ENCODE results near the gene ITPRIP. TPM values are rescaled to one million over a fixed set of nuclear protein-coding genes. Genes with fewer than 3 reads are reported as not detected.

Gene ITPRIP
- total and polyA plus RNA-seq, 2 donors (not counting 1 experiment from before 2014, with no cell fraction given): 6.8 to 18.8 TPM

DNA sequence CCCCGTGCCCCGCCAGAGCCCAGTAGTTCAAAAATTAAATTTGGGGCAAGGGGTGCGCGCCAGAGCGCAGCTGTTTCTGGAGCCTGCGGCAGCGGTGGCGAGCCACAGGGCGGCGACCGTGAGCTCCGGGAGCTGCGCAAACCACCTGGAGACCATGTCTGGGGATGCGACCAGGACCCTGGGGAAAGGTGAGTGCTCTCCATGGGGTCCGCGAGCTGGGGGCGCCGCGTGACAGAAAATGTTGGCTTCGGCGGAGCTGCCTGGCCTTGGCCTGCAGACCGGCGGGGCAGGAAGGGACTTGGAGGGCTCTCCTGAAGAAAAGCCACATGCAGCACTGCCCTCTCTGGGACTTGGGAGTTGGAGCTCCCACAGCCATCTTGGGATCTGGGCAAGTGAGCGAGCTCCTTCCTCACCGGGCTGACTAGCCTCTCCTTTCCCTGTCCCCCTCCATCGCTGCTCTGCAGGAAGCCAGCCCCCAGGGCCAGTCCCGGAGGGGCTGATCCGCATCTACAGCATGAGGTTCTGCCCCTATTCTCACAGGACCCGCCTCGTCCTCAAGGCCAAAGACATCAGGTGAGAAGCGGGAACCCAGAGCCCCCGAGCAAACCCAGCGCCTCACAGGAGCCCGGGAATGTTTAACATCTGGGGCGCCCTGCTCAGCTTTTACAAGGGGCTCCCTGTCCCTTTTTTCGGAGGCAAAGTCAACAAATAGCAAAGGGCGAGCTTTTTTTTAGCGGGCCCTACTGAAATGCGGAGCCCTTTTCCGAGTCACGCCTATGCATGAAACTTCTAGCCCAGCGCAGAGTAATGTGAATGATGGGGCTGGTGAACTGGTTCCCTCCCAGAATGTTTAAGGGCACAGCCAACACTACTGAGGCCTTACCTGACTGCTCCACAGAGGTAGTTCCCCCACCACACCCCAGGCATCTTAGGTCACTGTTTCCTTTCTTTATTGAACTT is 63.2 kb downstream of the ITPRIP start:
- peak in 1 of 2 donors; percentile 49 for DNase-seq (ENCODE audit: low read depth in 2 of 2)
- H3K4me3 ChIP-seq (replicated peaks in 1 of 4; ENCODE audit: control extremely low read depth in 1 of 4, insufficient read depth in 1 of 4, low read depth in 3 of 4, low read length in 4 of 4): peak overlapping the region; percentile 25 to 52 (median 36)
- H2AFZ ChIP-seq (ENCODE audit: low read length): peak overlapping the region; percentile 84
- peak overlapping the region; percentile 73 for H3K4me2 ChIP-seq (ENCODE audit: extremely low read depth, insufficient read depth, low read length)
- H3K27ac ChIP-seq (ENCODE audit: insufficient read depth, low read length): no peak overlapping the region
- H3K27me3 ChIP-seq (ENCODE audit: control insufficient read depth, insufficient read depth, low read length): no peaks in the 10 kb centered on the region
- H3K9me3 ChIP-seq (ENCODE audit: control insufficient read depth, insufficient read depth, low read depth, low read length): no peaks in the 10 kb centered on the region
- no peaks in the 10 kb centered on the region for H3K36me3 ChIP-seq (ENCODE audit: control insufficient read depth, insufficient read depth, low read length)
- H3K79me2 ChIP-seq (ENCODE audit: control insufficient read depth, insufficient read depth, low read length): no peaks in the 10 kb centered on the region
- H4K20me1 ChIP-seq (ENCODE audit: control insufficient read depth, extremely low read depth, insufficient read depth, low read length): no peaks in the 10 kb centered on the region
- peaks cover 14% of the 10 kb centered on the region for H3K4me1 ChIP-seq (ENCODE audit: control insufficient read depth, extremely low read depth, insufficient read depth, low read length)
- TF ChIP-seq, protein P1, sequence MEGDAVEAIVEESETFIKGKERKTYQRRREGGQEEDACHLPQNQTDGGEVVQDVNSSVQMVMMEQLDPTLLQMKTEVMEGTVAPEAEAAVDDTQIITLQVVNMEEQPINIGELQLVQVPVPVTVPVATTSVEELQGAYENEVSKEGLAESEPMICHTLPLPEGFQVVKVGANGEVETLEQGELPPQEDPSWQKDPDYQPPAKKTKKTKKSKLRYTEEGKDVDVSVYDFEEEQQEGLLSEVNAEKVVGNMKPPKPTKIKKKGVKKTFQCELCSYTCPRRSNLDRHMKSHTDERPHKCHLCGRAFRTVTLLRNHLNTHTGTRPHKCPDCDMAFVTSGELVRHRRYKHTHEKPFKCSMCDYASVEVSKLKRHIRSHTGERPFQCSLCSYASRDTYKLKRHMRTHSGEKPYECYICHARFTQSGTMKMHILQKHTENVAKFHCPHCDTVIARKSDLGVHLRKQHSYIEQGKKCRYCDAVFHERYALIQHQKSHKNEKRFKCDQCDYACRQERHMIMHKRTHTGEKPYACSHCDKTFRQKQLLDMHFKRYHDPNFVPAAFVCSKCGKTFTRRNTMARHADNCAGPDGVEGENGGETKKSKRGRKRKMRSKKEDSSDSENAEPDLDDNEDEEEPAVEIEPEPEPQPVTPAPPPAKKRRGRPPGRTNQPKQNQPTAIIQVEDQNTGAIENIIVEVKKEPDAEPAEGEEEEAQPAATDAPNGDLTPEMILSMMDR (conservative IDR thresholded peaks at IDR 0.05 in 1 of 2, IDR thresholded peaks at IDR 0.05 in 1 of 2; ENCODE audit: low read depth in 1 of 2, low read length in 2 of 2): peak; percentile 81 to 91
- TF ChIP-seq EZH2 (IDR thresholded peaks at IDR 0.05; ENCODE audit: low read length, missing control alignments): no peak
- H3K9ac ChIP-seq (ENCODE audit: insufficient read depth, low read length): peak overlapping the region; percentile 27

DNA sequence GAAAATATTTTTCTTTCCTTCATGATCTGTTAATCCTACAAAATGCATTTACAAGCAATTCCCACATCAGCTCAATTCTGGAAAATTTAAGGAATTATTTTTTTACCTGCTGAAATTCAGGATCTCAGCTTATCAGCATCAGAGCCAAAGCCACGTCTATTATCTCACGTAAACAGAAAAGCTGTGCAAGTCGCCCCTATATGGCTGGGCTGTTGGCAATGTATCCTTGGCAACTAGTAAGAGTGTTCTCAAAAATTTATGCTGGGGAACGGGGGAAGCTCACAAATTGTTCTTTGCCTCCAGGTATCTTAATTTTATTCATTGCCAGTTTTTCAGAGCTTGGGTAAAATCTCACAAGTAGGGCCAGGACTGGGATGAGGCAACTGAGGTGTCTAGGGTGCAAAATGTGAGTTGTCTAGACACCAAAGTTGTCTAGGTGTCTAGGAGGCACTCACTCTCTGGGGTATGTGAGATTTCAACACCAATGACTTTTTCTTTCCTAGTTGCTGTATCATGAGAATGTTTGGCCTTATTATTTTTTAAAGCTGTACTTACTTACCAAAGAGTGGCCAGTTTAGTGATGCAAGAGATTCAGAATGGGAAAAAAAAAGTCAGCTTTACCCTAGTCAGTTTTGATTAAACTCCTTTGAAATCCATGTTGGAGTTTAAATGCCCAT is 64.2 kb downstream of the ITPRIP start:
- TF ChIP-seq, protein P1 (conservative IDR thresholded peaks at IDR 0.05 in 1 of 2, IDR thresholded peaks at IDR 0.05 in 1 of 2; ENCODE audit: low read depth in 1 of 2, low read length in 2 of 2): peak in 1 of 2 donors; percentile 4
- TF ChIP-seq EZH2 (IDR thresholded peaks at IDR 0.05; ENCODE audit: low read length, missing control alignments): no peak
- H3K27ac ChIP-seq (ENCODE audit: insufficient read depth, low read length): peak overlapping the region; percentile 22
- H3K27me3 ChIP-seq (ENCODE audit: control insufficient read depth, insufficient read depth, low read length): no peaks in the 10 kb centered on the region
- H3K9me3 ChIP-seq (ENCODE audit: control insufficient read depth, insufficient read depth, low read depth, low read length): no peaks in the 10 kb centered on the region
- H3K36me3 ChIP-seq (ENCODE audit: control insufficient read depth, insufficient read depth, low read length): no peaks in the 10 kb centered on the region
- H3K4me2 ChIP-seq (ENCODE audit: extremely low read depth, insufficient read depth, low read length): peak overlapping the region; percentile 73
- H3K79me2 ChIP-seq (ENCODE audit: control insufficient read depth, insufficient read depth, low read length): no peaks in the 10 kb centered on the region
- no peak overlapping the region for H3K4me3 ChIP-seq (replicated peaks in 1 of 4; ENCODE audit: control extremely low read depth in 1 of 4, insufficient read depth in 1 of 4, low read depth in 3 of 4, low read length in 4 of 4)
- peak in 1 of 2 donors; percentile 9 for DNase-seq (ENCODE audit: low read depth in 2 of 2)
- no peaks in the 10 kb centered on the region for H4K20me1 ChIP-seq (ENCODE audit: control insufficient read depth, extremely low read depth, insufficient read depth, low read length)
- H3K4me1 ChIP-seq (ENCODE audit: control insufficient read depth, extremely low read depth, insufficient read depth, low read length): peaks cover 14% of the 10 kb centered on the region
- peak overlapping the region; percentile 27 for H3K9ac ChIP-seq (ENCODE audit: insufficient read depth, low read length)
- H2AFZ ChIP-seq (ENCODE audit: low read length): no peak overlapping the region

DNA sequence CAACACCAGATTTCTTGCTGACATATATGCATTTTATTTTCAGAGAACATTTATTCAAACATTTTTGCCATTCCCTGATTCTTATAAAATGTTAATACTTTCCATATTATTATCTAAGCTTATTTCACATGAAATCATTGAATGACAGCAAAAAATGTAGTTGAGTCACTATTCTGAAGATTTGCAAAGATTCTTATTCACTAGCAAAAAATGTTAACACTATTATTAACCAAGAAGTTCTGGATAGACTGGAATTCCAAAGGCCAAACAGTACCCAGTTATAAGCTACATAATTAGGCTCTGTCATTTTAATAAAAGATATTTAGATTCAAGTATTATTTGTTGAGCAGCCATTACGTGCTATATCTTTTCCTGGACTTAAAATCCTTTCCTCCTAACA is 65.0 kb downstream of the ITPRIP start:
- Histone ChIP-seq H3K4me1 (ENCODE audit: control insufficient read depth, extremely low read depth, insufficient read depth, low read length) (peaks cover 14% of the 10 kb centered on the region), H3K9ac (ENCODE audit: insufficient read depth, low read length) (no peak overlapping the region), H3K9me3 (ENCODE audit: control insufficient read depth, insufficient read depth, low read depth, low read length) (no peaks in the 10 kb centered on the region), H3K4me3 (replicated peaks in 1 of 4; ENCODE audit: control extremely low read depth in 1 of 4, insufficient read depth in 1 of 4, low read depth in 3 of 4, low read length in 4 of 4) (no peak overlapping the region), H2AFZ (ENCODE audit: low read length) (no peak overlapping the region), H3K79me2 (ENCODE audit: control insufficient read depth, insufficient read depth, low read length) (no peaks in the 10 kb centered on the region), H3K4me2 (ENCODE audit: extremely low read depth, insufficient read depth, low read length) (no peak overlapping the region), H3K36me3 (ENCODE audit: control insufficient read depth, insufficient read depth, low read length) (peaks cover 2% of the 10 kb centered on the region), H4K20me1 (ENCODE audit: control insufficient read depth, extremely low read depth, insufficient read depth, low read length) (no peaks in the 10 kb centered on the region), H3K27me3 (ENCODE audit: control insufficient read depth, insufficient read depth, low read length) (no peaks in the 10 kb centered on the region), H3K27ac (ENCODE audit: insufficient read depth, low read length) (peak overlapping the region; percentile 53)
- no peak for DNase-seq (ENCODE audit: low read depth in 2 of 2)
- TF ChIP-seq EZH2 (IDR thresholded peaks at IDR 0.05; ENCODE audit: low read length, missing control alignments): no peak

Data from fibroblast of lung (primary cell).